Fibroblast of mammary gland (primary cell): ENCODE measurements around the gene GSG1L.
A peak's percentile ranks its signal among the peaks of the same experiment; 100 is the strongest.

Experiments used
- DNase-seq: peaks from one replicate; pipeline ENCODE4 v3.0.0-alpha.2; 2010; ENCODE audit warnings: low read depth
- H3K4me3 ChIP-seq: 2 replicates; pipeline ENCODE4 v1.5.1; 2011; ENCODE audit warnings: low read depth, mild to moderate bottlenecking, low read length, moderate library complexity; ENCODE audit not compliant: control insufficient read depth
- TF ChIP-seq, protein P1 (sequence below): conservative IDR thresholded peaks from 2 replicates; pipeline ENCODE4 v1.5.1; 2011; ENCODE audit warnings: low read depth, low read length, inconsistent platforms; ENCODE audit not compliant: control insufficient read depth, insufficient read depth

GSG1L gene

GRCh38 chr16:27972500-27972899 is 91.0 kb downstream of the GSG1L start:
- DNase-seq, result peak; percentile 25
- H3K4me3 ChIP-seq, result no peak overlapping the region
- TF ChIP-seq, protein P1, sequence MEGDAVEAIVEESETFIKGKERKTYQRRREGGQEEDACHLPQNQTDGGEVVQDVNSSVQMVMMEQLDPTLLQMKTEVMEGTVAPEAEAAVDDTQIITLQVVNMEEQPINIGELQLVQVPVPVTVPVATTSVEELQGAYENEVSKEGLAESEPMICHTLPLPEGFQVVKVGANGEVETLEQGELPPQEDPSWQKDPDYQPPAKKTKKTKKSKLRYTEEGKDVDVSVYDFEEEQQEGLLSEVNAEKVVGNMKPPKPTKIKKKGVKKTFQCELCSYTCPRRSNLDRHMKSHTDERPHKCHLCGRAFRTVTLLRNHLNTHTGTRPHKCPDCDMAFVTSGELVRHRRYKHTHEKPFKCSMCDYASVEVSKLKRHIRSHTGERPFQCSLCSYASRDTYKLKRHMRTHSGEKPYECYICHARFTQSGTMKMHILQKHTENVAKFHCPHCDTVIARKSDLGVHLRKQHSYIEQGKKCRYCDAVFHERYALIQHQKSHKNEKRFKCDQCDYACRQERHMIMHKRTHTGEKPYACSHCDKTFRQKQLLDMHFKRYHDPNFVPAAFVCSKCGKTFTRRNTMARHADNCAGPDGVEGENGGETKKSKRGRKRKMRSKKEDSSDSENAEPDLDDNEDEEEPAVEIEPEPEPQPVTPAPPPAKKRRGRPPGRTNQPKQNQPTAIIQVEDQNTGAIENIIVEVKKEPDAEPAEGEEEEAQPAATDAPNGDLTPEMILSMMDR, result peak; percentile 37

- DNase-seq, result peak; percentile 49
- no peak overlapping the region for H3K4me3 ChIP-seq
- TF ChIP-seq, protein P1, result no peak
Observed at GRCh38 chr16:27969574-27969973, 93.9 kb downstream of the GSG1L start.

DNA sequence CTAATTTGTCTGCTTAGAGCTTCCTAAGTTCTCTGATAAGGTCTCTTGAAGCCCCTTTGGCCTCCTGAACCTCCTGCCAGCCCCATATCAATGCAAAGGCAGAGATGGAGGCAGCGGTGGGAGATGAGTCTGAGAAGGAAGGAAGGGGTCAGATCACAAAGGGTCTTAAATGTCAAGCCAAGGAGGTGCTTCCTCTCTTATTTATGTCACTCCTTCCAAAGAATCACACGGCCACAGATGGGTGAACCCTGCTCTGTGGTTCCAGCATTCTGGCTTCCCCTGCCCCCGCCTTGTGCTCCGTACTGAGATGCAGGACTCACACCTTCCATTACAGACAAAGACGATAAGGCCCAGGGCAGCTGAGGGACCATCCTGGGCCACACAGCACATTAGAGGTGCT is 96.3 kb downstream of the GSG1L start:
- TF ChIP-seq, protein P1, result no peak
- DNase-seq, result no peak
- no peak overlapping the region for H3K4me3 ChIP-seq

GRCh38 chr16:27966756-27967155 is 96.8 kb downstream of the GSG1L start:
- TF ChIP-seq, protein P1, result no peak
- H3K4me3 ChIP-seq, result no peak overlapping the region
- no peak for DNase-seq

DNA sequence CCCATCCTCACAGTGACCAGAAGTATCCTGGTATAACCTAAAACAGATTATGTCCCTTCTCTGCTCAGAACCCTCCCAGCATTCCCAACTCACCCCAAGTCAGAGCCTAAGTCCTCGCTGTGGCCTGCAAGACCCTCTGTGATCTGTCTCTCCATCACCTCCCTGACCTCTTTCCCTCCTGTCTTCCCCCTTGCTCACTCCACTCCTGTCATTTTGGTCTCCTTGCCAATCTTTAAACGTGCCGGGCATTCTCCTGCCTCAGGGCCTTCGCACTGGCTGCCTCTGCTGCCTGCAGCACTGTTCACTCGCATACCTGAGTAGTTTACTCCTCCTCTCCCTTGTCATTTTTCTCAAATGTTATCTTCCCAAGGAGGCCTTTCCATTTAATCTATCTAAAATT is 97.7 kb downstream of the GSG1L start:
- no peak for DNase-seq
- no peak overlapping the region for H3K4me3 ChIP-seq
- TF ChIP-seq, protein P1, result no peak

- TF ChIP-seq, protein P1, result no peak
- DNase-seq, result no peak
- no peak overlapping the region for H3K4me3 ChIP-seq
Observed at GRCh38 chr16:27963471-27963965, 100.0 kb downstream of the GSG1L start.

GRCh38 chr16:27962197-27962596 is 101.3 kb downstream of the GSG1L start:
- H3K4me3 ChIP-seq, result no peak overlapping the region
- DNase-seq, result no peak
- TF ChIP-seq, protein P1, result no peak
